PC-3 (cell line): ENCODE measurements around the gene CORT. TPM values are rescaled to one million over a fixed set of nuclear protein-coding genes. Genes with fewer than 3 reads are reported as not detected.

Experiments
- ATAC-seq: fragments of 200-7000 bp; cut with Tn5 transposase; 2 replicates; pipeline ENCODE4 v1.9.1; 2020; ENCODE audit warnings: mild to moderate bottlenecking, moderate library complexity
- BruUV-seq: library from RNA; stranded (reverse); fragments of 400-500 nt; replicated peaks from 2 replicates; lab custom pipeline; 2021; lab: Mats Ljungman, UMichigan
- CTCF ChIA-PET: fragments of 300-600 bp; sonication (Branson Sonifier 250); formaldehyde crosslinking; loops from one replicate; lab custom pipeline; 2022; ENCODE audit warnings: antibody characterized with exemption; lab: Charles Lee
- POLR2A ChIA-PET: fragments of 300-600 bp; sonication (Branson Sonifier 250); formaldehyde crosslinking; loops from one replicate; lab custom pipeline; 2022; ENCODE audit warnings: antibody characterized with exemption; ENCODE audit not compliant: unreplicated experiment; lab: Charles Lee
- DNase-seq: peaks from one replicate; pipeline ENCODE4 v3.0.0-alpha.2; 2015
- H2AFZ ChIP-seq: fragments of 300-600 bp; sonication (generic); 2 replicates; pipeline ENCODE4 v1.6.0; 2016; ENCODE audit warnings: antibody characterized with exemption, low read length
- H3F3A ChIP-seq: fragments of 300-600 bp; sonication (generic); one replicate; pipeline ENCODE4 v1.6.0; 2017; ENCODE audit warnings: antibody characterized with exemption, low read length, control low read depth, mild to moderate bottlenecking; ENCODE audit not compliant: unreplicated experiment
- H3K27ac ChIP-seq: fragments of 300-600 bp; sonication (generic); 2 replicates; pipeline ENCODE4 v1.5.1; 2016; ENCODE audit warnings: mild to moderate bottlenecking, low read length
- H3K27me3 ChIP-seq: fragments of 300-600 bp; sonication (generic); 2 replicates; pipeline ENCODE4 v1.6.1; 2016; ENCODE audit warnings: low read length, mixed read lengths
- H3K36me3 ChIP-seq: fragments of 300-600 bp; sonication (generic); 2 replicates; pipeline ENCODE4 v1.6.1; 2016; ENCODE audit warnings: low read depth, mixed run types, low read length, mixed read lengths
- H3K4me1 ChIP-seq: fragments of 300-600 bp; sonication (generic); 2 replicates; pipeline ENCODE4 v1.5.1; 2016; ENCODE audit warnings: low read length; ENCODE audit not compliant: insufficient read depth
- H3K4me2 ChIP-seq: fragments of 300-600 bp; sonication (generic); 2 replicates; pipeline ENCODE4 v1.6.0; 2016; ENCODE audit warnings: low read length
- H3K4me3 ChIP-seq: fragments of 300-600 bp; sonication (generic); 2 replicates; pipeline ENCODE4 v1.5.1; 2016; ENCODE audit warnings: mild to moderate bottlenecking, low read length, mixed read lengths
- H3K79me2 ChIP-seq: fragments of 300-600 bp; sonication (generic); 2 replicates; pipeline ENCODE4 v1.6.1; 2017; ENCODE audit warnings: low read length, mixed read lengths
- H3K9ac ChIP-seq: fragments of 300-600 bp; sonication (generic); 2 replicates; pipeline ENCODE4 v1.6.0; 2016; ENCODE audit warnings: mild to moderate bottlenecking, low read length
- H3K9me2 ChIP-seq: fragments of 300-600 bp; sonication (generic); replicated peaks from 2 replicates; pipeline ENCODE4 v1.6.1; 2016; ENCODE audit warnings: mixed run types, low read length, mixed read lengths
- H3K9me3 ChIP-seq: fragments of 300-600 bp; sonication (generic); 2 replicates; pipeline ENCODE4 v1.6.1; 2016; ENCODE audit warnings: low read length, mixed read lengths
- H4K20me1 ChIP-seq: fragments of 300-600 bp; sonication (generic); 2 replicates; pipeline ENCODE4 v1.6.1; 2016; ENCODE audit warnings: low read length, mixed read lengths
- CTCF ChIP-seq: fragments of 300-600 bp; sonication (generic); conservative IDR thresholded peaks from 2 replicates; pipeline ENCODE4 v1.5.1; 2017; ENCODE audit warnings: antibody characterized with exemption, low read depth, mild to moderate bottlenecking, low read length
- EZH2 ChIP-seq: fragments of 300-600 bp; sonication (generic); IDR thresholded peaks from one replicate; pipeline ENCODE4 v1.6.1; 2017; ENCODE audit warnings: antibody characterized with exemption, mild to moderate bottlenecking, low read length; ENCODE audit not compliant: unreplicated experiment
- EZH2phosphoT487 ChIP-seq: fragments of 300-600 bp; sonication (generic); IDR thresholded peaks from 2 replicates; pipeline ENCODE4 v1.6.1; 2018; ENCODE audit warnings: mild to moderate bottlenecking, antibody characterized with exemption, low read length, borderline replicate concordance
- intact Hi-C: fragments of 100-400 bp; cut with micrococcal nuclease; formaldehyde crosslinking; loops from 2 replicates; pipeline ENCODE4 v1.9.0; 2023
- total RNA-seq: library from RNA; depleted of rRNA; stranded (reverse); fragments of >200 nt; gene quantifications from 2 replicates; pipeline ENCODE4 v1.2.3, GENCODE V29; 2014

Gene CORT
- total RNA-seq, 1 experiment from 2014 or later: not detected

DNA sequence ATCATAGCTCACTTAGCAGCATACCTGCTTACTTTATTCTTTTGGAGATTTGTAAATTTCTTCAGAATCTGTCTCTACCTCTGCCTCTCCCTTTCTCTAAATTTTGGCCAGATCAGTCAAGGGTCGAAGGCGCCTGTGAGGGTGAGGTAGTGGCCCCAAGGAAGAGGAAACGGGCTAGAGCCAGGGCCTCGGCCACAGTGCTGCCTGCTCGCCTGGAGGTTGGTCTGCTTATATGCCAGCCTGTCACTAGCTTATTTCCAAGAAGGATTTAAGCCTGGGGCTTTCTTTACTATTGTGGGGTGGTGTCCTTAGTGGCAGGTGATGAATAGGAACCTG, 44.6 kb downstream of the CORT start:
- Histone ChIP-seq H3F3A (no peaks in the 10 kb centered on the region), H3K9ac (no peak overlapping the region), H2AFZ (no peak overlapping the region), H3K4me3 (no peak overlapping the region), H3K4me1 (peaks cover 4% of the 10 kb centered on the region; the same call in 1 of the 2 replicates), H3K79me2 (peaks cover 94% of the 10 kb centered on the region), H4K20me1 (peaks cover 10% of the 10 kb centered on the region; the same call in 1 of the 2 replicates), H3K27ac (no peak overlapping the region), H3K9me3 (no peaks in the 10 kb centered on the region), H3K4me2 (no peak overlapping the region), H3K36me3 (peaks cover 16% of the 10 kb centered on the region; the same call in 1 of the 2 replicates), H3K27me3 (no peaks in the 10 kb centered on the region), H3K9me2 (no peaks in the 10 kb centered on the region)
- no peak for DNase-seq
- BruUV-seq: no TSS peak
- no peak for TF ChIP-seq CTCF
- TF ChIP-seq EZH2phosphoT487: no peak
- TF ChIP-seq EZH2: no peak
- ChIA-PET POLR2A (no interaction called here), CTCF (interaction anchor here (1.0 to 1.4 kb wide), 3 partner anchors 8 to 117 kb away, joined by 3 to 5 read pairs (median 4); no protein-coding TSS in a partner anchor)
- intact Hi-C loops: loop anchor here (1.0 kb wide), 2 partner anchors 64 to 117 kb away; partner anchors contain the start of gene CENPS
- ATAC-seq: no peak

DNA sequence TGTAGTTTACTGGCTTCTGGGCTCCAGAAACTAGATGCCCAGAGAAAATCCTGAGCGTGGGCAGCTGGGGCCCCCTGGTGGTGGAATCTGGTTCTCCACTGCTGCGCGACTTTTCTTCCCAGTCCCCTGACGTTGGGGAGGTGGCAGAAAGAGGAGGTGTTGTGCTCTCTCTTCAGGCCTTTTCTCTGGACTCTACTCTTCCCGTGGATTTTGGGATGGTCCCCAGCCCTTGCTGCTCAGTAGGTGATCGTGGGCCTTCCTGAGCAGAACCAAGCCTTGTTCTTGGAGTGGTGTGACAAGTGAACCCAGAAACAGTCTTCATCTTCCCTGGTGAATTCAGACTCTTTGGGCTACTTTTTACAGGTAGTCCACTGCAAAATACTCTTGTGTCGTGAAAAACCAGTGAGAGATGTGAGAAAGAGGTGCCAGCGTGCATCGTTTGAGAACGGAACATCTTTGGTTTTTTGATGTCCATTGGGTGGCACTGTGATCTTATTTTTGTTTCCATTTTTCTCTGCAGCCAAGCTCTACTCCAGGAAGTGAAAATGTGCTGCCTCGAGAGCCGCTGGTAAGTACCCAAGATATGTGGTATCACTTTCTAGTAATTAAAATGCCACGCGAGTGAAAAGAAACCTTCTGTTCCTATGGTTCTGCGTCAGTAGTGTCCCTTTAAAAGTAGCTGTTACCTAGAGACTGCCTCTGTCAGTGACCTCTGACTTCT, 45.1 kb downstream of the CORT start:
- no peaks in the 10 kb centered on the region for H3K27me3 ChIP-seq
- no TSS peak for BruUV-seq
- H2AFZ ChIP-seq: no peak overlapping the region
- H3K36me3 ChIP-seq: peaks cover 16% of the 10 kb centered on the region; the same call in 1 of the 2 replicates
- H3K9me2 ChIP-seq: no peaks in the 10 kb centered on the region
- H3K79me2 ChIP-seq: peaks cover 94% of the 10 kb centered on the region
- ATAC-seq: peak; percentile 96
- ChIA-PET CTCF (interaction anchor here (0.6 to 1.4 kb wide), 6 partner anchors 9 to 1695 kb away, joined by 3 to 5 read pairs (median 3); no protein-coding TSS in a partner anchor), POLR2A (no interaction called here)
- H3K9ac ChIP-seq: no peak overlapping the region
- intact Hi-C loops: loop anchor here (1.0 kb wide), 2 partner anchors 65 to 118 kb away; partner anchors contain the start of gene CENPS
- peak; percentile 94 for TF ChIP-seq CTCF
- no peak for TF ChIP-seq EZH2phosphoT487
- TF ChIP-seq EZH2: no peak
- no peak overlapping the region for H3K27ac ChIP-seq
- H4K20me1 ChIP-seq: peaks cover 10% of the 10 kb centered on the region; the same call in 1 of the 2 replicates
- peak overlapping the region; percentile 58 for H3K4me2 ChIP-seq
- no peaks in the 10 kb centered on the region for H3F3A ChIP-seq
- H3K4me1 ChIP-seq: peaks cover 4% of the 10 kb centered on the region; the same call in 1 of the 2 replicates
- H3K4me3 ChIP-seq: no peak overlapping the region
- DNase-seq: peak; percentile 75
- no peaks in the 10 kb centered on the region for H3K9me3 ChIP-seq

- no peak overlapping the region for H3K9ac ChIP-seq
- peaks cover 10% of the 10 kb centered on the region; the same call in 1 of the 2 replicates for H4K20me1 ChIP-seq
Observed at GRCh38 chr1:10495475-10495817, 45.6 kb downstream of the CORT start.

More at GRCh38 chr1:10495475-10495817, 45.6 kb downstream of the CORT start:
- ChIA-PET POLR2A (no interaction called here), CTCF (interaction anchor here (0.6 to 1.4 kb wide), 4 partner anchors 15 to 1695 kb away, joined by 3 to 4 read pairs (median 3); no protein-coding TSS in a partner anchor)
- DNase-seq (no peak), ATAC-seq (no peak)
- peaks cover 4% of the 10 kb centered on the region; the same call in 1 of the 2 replicates for H3K4me1 ChIP-seq
- no TSS peak for BruUV-seq
- H3K79me2 ChIP-seq: peaks cover 93% of the 10 kb centered on the region
- H3K27me3 ChIP-seq: no peaks in the 10 kb centered on the region
- intact Hi-C loops: no loop called here
- peak overlapping the region; percentile 58; the same call in 1 of the 2 replicates for H3K4me2 ChIP-seq
- H3F3A ChIP-seq: no peaks in the 10 kb centered on the region
- H3K27ac ChIP-seq: no peak overlapping the region
- H3K36me3 ChIP-seq: peaks cover 16% of the 10 kb centered on the region; the same call in 1 of the 2 replicates
- H3K9me2 ChIP-seq: no peaks in the 10 kb centered on the region
- H3K9me3 ChIP-seq: no peaks in the 10 kb centered on the region
- H3K4me3 ChIP-seq: no peak overlapping the region
- H2AFZ ChIP-seq: no peak overlapping the region
- TF ChIP-seq CTCF: no peak
- TF ChIP-seq EZH2phosphoT487: no peak
- no peak for TF ChIP-seq EZH2
